RWPE2 (cell line): Measurements from ENCODE around the gene ELAVL1.

Source experiments
- ATAC-seq: fragments of 200-7000 bp; cut with Tn5 transposase; 3 replicates; pipeline ENCODE4 v1.9.1; 2021; ENCODE audit warnings: low read depth
- DNase-seq: peaks from one replicate; pipeline ENCODE4 v3.0.0-alpha.2; 2020; ENCODE audit warnings: low spot score
- H3K27ac ChIP-seq: fragments of 450-650 bp; 2 replicates; pipeline ENCODE4 v1.5.1; 2017; ENCODE audit warnings: mild to moderate bottlenecking; ENCODE audit not compliant: poor library complexity, severe bottlenecking
- H3K27me3 ChIP-seq: fragments of 250-450 bp; sonication (Bioruptor Pico); 2 replicates; pipeline ENCODE4 v1.5.1; 2021; ENCODE audit warnings: mild to moderate bottlenecking, moderate library complexity; ENCODE audit not compliant: insufficient read depth, poor library complexity, severe bottlenecking
- H3K36me3 ChIP-seq: fragments of 250-450 bp; sonication (Bioruptor Pico); 2 replicates; pipeline ENCODE4 v1.5.1; 2020; ENCODE audit warnings: low read depth, mild to moderate bottlenecking, moderate library complexity
- H3K4me1 ChIP-seq: fragments of 250-450 bp; sonication (Bioruptor Pico); 2 replicates; pipeline ENCODE4 v1.5.1; 2021; ENCODE audit warnings: mild to moderate bottlenecking, moderate library complexity; ENCODE audit not compliant: insufficient read depth, poor library complexity, severe bottlenecking
- H3K4me3 ChIP-seq: fragments of 250-450 bp; sonication (Bioruptor Pico); 2 replicates; pipeline ENCODE4 v1.5.1; 2021; ENCODE audit warnings: mild to moderate bottlenecking, moderate library complexity; ENCODE audit not compliant: severe bottlenecking
- H3K9me3 ChIP-seq: fragments of 250-450 bp; sonication (Bioruptor Pico); 2 replicates; pipeline ENCODE4 v1.5.1; 2021; ENCODE audit warnings: mild to moderate bottlenecking, moderate library complexity; ENCODE audit not compliant: severe bottlenecking
- CTCF ChIP-seq: fragments of 450-650 bp; IDR thresholded peaks from one replicate; pipeline ENCODE4 v1.5.1; 2017; ENCODE audit warnings: mild to moderate bottlenecking, moderate library complexity; ENCODE audit not compliant: poor library complexity, severe bottlenecking

Gene ELAVL1

GRCh38 chr19:7983286-7983950 lies 22.0 kb downstream of the ELAVL1 start:
- no peak for DNase-seq
- peaks cover 76% of the 10 kb centered on the region for H3K36me3 ChIP-seq

GRCh38 chr19:7982651-7983099 lies 22.8 kb downstream of the ELAVL1 start:
- Histone ChIP-seq H3K27me3 (no peaks in the 10 kb centered on the region), H3K9me3 (no peaks in the 10 kb centered on the region), H3K36me3 (peaks cover 76% of the 10 kb centered on the region), H3K4me1 (peaks cover 13% of the 10 kb centered on the region), H3K4me3 (no peak overlapping the region), H3K27ac (no peak overlapping the region)
- no peak for TF ChIP-seq CTCF
- ATAC-seq (no peak), DNase-seq (no peak)

More at GRCh38 chr19:7983286-7983950, 22.0 kb downstream of the ELAVL1 start:
- no peak for TF ChIP-seq CTCF
- no peak for ATAC-seq
- Histone ChIP-seq H3K4me3 (no peak overlapping the region), H3K9me3 (no peaks in the 10 kb centered on the region), H3K27me3 (no peaks in the 10 kb centered on the region), H3K4me1 (peaks cover 19% of the 10 kb centered on the region), H3K27ac (no peak overlapping the region)

GRCh38 chr19:7982103-7982502 lies 23.3 kb downstream of the ELAVL1 start:
- peaks cover 7% of the 10 kb centered on the region for H3K4me1 ChIP-seq
- H3K27ac ChIP-seq: no peak overlapping the region
- no peaks in the 10 kb centered on the region for H3K27me3 ChIP-seq
- DNase-seq (no peak), ATAC-seq (no peak)
- no peaks in the 10 kb centered on the region for H3K9me3 ChIP-seq
- peaks cover 75% of the 10 kb centered on the region for H3K36me3 ChIP-seq
- no peak for TF ChIP-seq CTCF
- no peak overlapping the region for H3K4me3 ChIP-seq

- H3K27me3 ChIP-seq: no peaks in the 10 kb centered on the region
- TF ChIP-seq CTCF: no peak
- peaks cover 4% of the 10 kb centered on the region for H3K4me1 ChIP-seq
- peaks cover 75% of the 10 kb centered on the region for H3K36me3 ChIP-seq
- ATAC-seq: no peak
- H3K9me3 ChIP-seq: no peaks in the 10 kb centered on the region
- no peak for DNase-seq
- H3K4me3 ChIP-seq: no peak overlapping the region
- H3K27ac ChIP-seq: no peak overlapping the region
Observed at GRCh38 chr19:7981661-7982060, 23.8 kb downstream of the ELAVL1 start.

GRCh38 chr19:7981199-7981598 lies 24.2 kb downstream of the ELAVL1 start:
- no peaks in the 10 kb centered on the region for H3K4me1 ChIP-seq
- H3K27me3 ChIP-seq: no peaks in the 10 kb centered on the region
- DNase-seq (no peak), ATAC-seq (no peak)
- H3K4me3 ChIP-seq: no peak overlapping the region
- H3K9me3 ChIP-seq: no peaks in the 10 kb centered on the region
- no peak overlapping the region for H3K27ac ChIP-seq
- TF ChIP-seq CTCF: no peak
- H3K36me3 ChIP-seq: peaks cover 71% of the 10 kb centered on the region
